RWPE2 (cell line): Measurements from ENCODE around the gene CD38.

ENCODE experiments used
- ATAC-seq: fragments of 200-7000 bp; cut with Tn5 transposase; 3 replicates; pipeline ENCODE4 v1.9.1; 2021; ENCODE audit warnings: low read depth
- DNase-seq: peaks from one replicate; pipeline ENCODE4 v3.0.0-alpha.2; 2020; ENCODE audit warnings: low spot score
- H3K27ac ChIP-seq: fragments of 450-650 bp; 2 replicates; pipeline ENCODE4 v1.5.1; 2017; ENCODE audit warnings: mild to moderate bottlenecking; ENCODE audit not compliant: poor library complexity, severe bottlenecking
- H3K27me3 ChIP-seq: fragments of 250-450 bp; sonication (Bioruptor Pico); 2 replicates; pipeline ENCODE4 v1.5.1; 2021; ENCODE audit warnings: mild to moderate bottlenecking, moderate library complexity; ENCODE audit not compliant: insufficient read depth, poor library complexity, severe bottlenecking
- H3K36me3 ChIP-seq: fragments of 250-450 bp; sonication (Bioruptor Pico); 2 replicates; pipeline ENCODE4 v1.5.1; 2020; ENCODE audit warnings: low read depth, mild to moderate bottlenecking, moderate library complexity
- H3K4me1 ChIP-seq: fragments of 250-450 bp; sonication (Bioruptor Pico); 2 replicates; pipeline ENCODE4 v1.5.1; 2021; ENCODE audit warnings: mild to moderate bottlenecking, moderate library complexity; ENCODE audit not compliant: insufficient read depth, poor library complexity, severe bottlenecking
- H3K4me3 ChIP-seq: fragments of 250-450 bp; sonication (Bioruptor Pico); 2 replicates; pipeline ENCODE4 v1.5.1; 2021; ENCODE audit warnings: mild to moderate bottlenecking, moderate library complexity; ENCODE audit not compliant: severe bottlenecking
- H3K9me3 ChIP-seq: fragments of 250-450 bp; sonication (Bioruptor Pico); 2 replicates; pipeline ENCODE4 v1.5.1; 2021; ENCODE audit warnings: mild to moderate bottlenecking, moderate library complexity; ENCODE audit not compliant: severe bottlenecking
- CTCF ChIP-seq: fragments of 450-650 bp; IDR thresholded peaks from one replicate; pipeline ENCODE4 v1.5.1; 2017; ENCODE audit warnings: mild to moderate bottlenecking, moderate library complexity; ENCODE audit not compliant: poor library complexity, severe bottlenecking

The CD38 gene

GRCh38 chr4:15744016-15744545, 34.0 kb upstream of the CD38 start:
- H3K4me3 ChIP-seq = no peak overlapping the region
- H3K4me1 ChIP-seq = no peaks in the 10 kb centered on the region
- TF ChIP-seq CTCF = no peak
- DNase-seq (no peak), ATAC-seq (no peak)
- no peaks in the 10 kb centered on the region for H3K36me3 ChIP-seq
- H3K27me3 ChIP-seq = no peaks in the 10 kb centered on the region
- H3K9me3 ChIP-seq = peaks cover 2% of the 10 kb centered on the region
- no peak overlapping the region for H3K27ac ChIP-seq

DNA sequence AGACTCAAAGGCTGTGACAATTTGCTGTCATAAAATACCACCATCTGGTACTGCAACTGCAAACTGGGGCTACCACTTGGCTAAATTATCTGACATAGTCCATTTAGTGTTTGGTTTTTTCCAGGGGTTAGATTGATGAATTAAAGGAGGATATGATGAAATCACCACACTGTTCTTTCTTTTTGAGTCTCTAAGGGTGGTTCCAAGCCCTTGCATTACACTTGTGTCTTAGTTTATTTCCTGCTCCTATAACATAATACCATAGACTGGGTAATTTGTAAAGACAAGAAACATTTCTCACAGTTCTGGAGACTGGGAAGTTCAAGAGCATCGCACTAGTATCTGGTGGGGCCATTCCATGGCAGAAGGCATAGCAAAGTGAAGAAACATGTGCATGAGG, 32.0 kb upstream of the CD38 start:
- H3K4me1 ChIP-seq = no peaks in the 10 kb centered on the region
- no peak for ATAC-seq
- no peak for DNase-seq
- H3K27me3 ChIP-seq = no peaks in the 10 kb centered on the region
- no peak overlapping the region for H3K4me3 ChIP-seq
- no peak overlapping the region for H3K27ac ChIP-seq
- H3K36me3 ChIP-seq = no peaks in the 10 kb centered on the region
- H3K9me3 ChIP-seq = peaks cover 2% of the 10 kb centered on the region
- TF ChIP-seq CTCF = no peak

- DNase-seq = no peak
- Histone ChIP-seq H3K36me3 (no peaks in the 10 kb centered on the region), H3K4me3 (no peak overlapping the region), H3K9me3 (no peaks in the 10 kb centered on the region), H3K4me1 (no peaks in the 10 kb centered on the region), H3K27ac (no peak overlapping the region), H3K27me3 (no peaks in the 10 kb centered on the region)
- no peak for ATAC-seq
- TF ChIP-seq CTCF = no peak
These were observed 29.1 kb upstream of the CD38 start for GRCh38 chr4:15749001-15749400.

GRCh38 chr4:15751153-15751552, 27.0 kb upstream of the CD38 start:
- ATAC-seq = no peak

More at GRCh38 chr4:15751153-15751552, 27.0 kb upstream of the CD38 start:
- no peaks in the 10 kb centered on the region for H3K27me3 ChIP-seq
- no peak overlapping the region for H3K27ac ChIP-seq
- TF ChIP-seq CTCF = no peak
- H3K4me3 ChIP-seq = no peak overlapping the region
- H3K9me3 ChIP-seq = no peaks in the 10 kb centered on the region
- no peaks in the 10 kb centered on the region for H3K36me3 ChIP-seq
- H3K4me1 ChIP-seq = peaks cover 7% of the 10 kb centered on the region
- no peak for DNase-seq
